Esophagus mucosa (tissue), 1 donor: ENCODE data around the gene GRK3. TPM values are rescaled to one million over a fixed set of nuclear protein-coding genes. Genes with fewer than 3 reads are reported as not detected.

Experiments
- ATAC-seq: fragments of 200-7000 bp; cut with Tn5 transposase; one replicate; pipeline ENCODE4 v1.9.1; 2020
- total RNA-seq: library from RNA; stranded (reverse); gene quantifications from one replicate; pipeline ENCODE4 v1.2.4, GENCODE V29; 2023
- donor health status: DM: yes; HTN: yes; CAD: no.

The GRK3 gene
- total RNA-seq, 1 donor from 2014 or later, result 7.5 TPM

DNA sequence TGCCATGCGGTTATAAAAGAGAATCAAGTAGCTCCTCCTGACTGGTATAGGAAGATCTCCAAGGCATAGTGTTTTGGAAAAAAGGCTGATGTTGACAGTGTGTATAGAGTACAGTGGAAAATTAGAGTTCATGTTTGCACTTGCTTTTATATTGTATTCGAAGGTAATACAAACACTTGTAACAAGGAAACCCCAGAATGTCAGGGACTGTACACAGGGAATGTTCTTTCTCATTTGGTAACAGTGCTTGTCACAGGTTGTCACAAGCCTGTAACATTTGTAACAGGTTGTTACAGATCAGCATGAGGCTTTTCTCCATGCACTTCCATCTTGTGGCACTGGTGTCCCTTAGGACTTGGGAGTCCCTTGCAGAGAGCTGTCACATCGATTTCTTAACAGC lies 64.0 kb downstream of the GRK3 start:
- peak; percentile 36 for ATAC-seq

DNA sequence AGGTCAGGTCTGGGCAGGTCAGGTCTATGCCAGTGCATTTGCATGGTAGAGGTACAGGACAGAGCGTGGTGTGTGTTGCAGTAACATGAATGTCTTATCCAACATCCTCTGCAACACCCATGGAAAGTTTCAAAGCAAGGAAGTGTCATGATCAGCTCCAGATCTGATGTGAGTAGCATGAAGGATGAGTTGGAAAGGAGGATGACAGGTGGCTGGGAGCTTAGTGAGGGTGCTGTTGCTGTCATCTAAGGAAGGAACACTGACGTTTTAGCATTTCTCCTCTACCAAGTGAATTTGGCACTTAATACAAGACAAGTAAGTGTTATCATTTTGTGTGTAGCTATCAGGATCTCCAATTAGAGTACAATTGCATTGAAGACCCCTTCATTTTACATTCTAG lies 65.1 kb downstream of the GRK3 start:
- no peak for ATAC-seq

DNA sequence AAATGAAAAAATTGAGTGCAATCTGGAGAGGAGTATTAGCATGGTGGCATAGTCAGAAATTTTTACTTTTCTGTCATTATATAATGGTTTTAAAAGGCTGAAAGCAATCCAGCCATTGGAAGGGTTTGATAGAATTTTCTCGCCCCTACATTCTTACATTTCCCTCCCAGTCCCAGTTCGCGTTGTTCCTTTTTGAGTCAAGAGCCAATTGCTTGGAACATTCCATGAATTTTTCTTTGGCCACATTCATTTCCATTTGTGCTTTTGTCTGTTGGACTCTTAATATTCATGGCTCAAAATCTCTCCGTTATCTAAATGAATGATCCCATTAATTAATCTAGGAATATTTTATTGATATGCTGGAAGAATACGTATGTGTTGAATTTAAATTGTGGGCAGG lies 66.0 kb downstream of the GRK3 start:
- no peak for ATAC-seq

DNA sequence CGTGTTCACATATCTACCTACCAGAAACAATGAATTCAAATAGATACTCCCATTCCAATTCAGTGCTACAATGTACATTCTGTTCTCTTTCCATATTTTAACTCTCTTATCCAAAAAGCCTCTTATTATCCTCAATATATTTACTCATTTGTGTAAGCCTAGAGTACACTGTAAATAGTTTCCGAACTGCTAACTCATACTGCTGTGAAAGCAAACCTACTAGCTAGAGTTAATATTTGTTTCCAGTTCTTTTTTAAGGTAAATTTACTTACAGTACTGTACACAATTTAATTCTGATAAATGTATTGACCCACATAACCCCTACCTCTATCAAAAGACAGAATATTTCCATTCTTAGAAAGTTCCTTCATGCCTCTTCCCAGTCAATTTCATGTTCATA lies 71.8 kb downstream of the GRK3 start:
- no peak for ATAC-seq

DNA sequence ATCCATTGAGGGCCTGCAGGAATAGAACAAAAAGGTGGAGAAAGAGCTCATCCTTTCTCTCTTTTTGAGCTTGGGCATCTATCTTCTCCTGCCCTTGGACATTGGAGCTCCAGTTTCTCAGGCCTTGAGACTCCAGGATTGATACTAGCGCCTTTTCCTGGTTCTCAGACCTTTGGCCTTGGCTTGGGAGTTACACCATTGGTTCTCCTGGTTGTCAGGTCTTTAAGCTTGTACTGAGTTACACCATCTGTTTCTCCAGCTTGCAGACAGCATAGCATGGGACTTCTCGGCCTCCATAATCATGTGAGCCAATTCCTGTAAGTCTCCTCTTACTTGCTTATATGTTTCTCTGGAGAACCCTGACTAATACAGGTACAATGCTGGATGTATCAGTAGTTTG lies 72.6 kb downstream of the GRK3 start:
- ATAC-seq, result no peak

DNA sequence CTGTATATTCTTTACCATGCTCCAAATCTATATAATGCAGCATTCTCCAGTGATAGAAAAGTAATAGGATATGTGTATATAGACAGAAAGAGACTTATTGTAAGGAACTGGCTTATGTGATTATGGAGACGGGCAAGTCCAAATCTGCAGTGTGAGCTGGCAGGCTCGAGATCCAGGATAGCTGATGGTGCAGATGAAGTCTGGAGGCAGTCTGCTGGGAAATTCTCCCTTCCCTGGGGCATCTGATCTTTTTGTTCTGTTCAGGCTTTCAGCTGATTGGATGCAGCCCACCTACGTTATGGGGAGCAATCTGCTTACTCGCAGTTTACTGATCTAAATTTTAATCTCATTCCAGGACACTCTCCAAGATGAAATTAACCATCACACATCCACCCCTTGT lies 73.2 kb downstream of the GRK3 start:
- peak; percentile 84 for ATAC-seq

DNA sequence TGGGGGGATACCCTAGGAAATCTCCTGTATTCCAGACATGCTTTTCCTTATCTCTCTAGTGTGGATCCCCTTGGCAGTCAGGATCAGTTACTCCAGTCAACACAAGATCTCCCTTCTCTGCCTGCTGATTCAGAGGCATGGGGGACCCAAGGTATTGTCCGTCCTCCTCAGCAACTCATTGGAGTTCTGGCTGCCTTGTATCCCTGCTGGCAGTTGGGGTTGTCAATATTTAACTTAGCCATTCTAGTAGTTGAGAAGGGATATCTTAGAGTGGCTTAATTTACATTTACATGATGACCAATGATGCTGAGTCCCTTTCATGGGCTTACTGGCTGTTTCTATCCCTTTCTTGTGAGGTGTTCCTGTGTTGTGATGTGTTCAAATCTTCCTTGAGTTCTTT lies 74.2 kb downstream of the GRK3 start:
- no peak for ATAC-seq

DNA sequence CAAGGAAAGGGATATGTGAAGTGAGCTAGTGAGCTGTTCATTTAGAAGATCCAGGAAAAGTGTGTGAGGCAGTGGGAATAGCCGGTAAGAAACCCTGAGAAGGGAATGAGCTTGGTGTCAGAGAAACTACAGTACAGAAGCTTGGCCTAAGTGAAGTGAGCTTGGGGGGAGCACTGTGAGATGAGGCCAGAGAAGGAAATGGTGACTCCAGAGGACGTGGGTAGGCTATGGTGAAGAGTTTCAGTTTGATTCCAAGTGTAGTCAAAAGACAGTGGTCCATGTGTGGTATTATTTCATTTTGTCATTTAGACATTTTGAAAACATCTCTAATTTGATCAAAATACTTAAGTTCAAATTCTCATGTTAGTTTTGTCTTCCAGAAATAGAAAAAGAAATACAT lies 77.2 kb downstream of the GRK3 start:
- ATAC-seq, result no peak

DNA sequence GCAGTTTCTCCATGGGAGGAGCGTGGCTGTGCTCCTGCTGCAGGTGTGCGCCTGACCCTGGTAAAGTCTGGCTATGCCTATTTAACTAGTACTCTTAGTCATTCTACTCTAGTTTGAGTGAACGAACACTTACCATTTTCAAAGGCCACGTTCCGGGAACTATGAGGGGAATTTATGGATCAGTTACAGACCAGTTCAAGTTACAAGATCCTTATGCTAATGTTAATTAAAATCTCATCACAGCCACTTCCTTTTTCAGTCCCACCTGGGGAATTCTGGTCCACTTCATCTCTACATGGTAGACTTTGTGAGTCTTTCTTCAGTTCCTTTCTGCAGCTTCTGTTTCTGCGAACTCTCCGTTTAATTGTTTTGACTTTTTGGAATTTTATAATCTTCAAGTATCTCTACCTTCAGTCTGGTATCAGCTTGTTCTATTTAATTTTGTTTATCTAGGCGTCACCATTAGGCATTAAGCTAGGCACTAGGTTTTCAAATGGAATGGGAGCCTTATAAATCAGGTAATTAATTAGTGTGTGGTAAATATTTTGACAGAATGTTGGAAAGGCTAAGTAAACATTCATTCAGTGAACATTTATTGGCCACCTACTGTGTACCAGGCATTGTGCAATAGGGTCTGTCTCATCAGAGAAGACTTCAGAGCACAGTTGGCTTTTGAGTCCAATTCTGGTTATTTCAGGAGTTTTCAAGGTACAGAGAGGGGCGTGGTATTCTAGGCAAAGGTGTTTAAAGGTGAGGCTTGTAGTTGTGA lies 78.9 kb downstream of the GRK3 start:
- ATAC-seq, result no peak

DNA sequence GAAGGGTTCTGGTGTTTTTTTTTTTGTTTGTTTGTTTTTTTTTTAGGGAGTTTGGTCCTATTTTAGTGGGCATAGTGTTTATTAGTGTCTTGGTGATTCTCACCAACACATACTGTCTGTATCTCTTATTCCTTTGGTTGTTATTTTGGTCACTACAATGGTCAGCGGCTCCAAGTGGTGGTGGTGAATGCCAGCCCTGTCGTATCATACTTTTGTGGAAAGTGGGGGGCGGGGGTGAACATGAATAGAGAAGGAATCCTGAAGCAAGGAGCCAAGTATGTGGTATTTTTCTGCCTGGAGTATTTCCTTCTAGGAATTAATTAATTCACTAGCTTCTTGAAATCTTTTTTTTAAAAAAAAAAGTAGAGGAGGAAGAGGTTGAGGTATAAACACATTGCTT lies 79.6 kb downstream of the GRK3 start:
- no peak for ATAC-seq

DNA sequence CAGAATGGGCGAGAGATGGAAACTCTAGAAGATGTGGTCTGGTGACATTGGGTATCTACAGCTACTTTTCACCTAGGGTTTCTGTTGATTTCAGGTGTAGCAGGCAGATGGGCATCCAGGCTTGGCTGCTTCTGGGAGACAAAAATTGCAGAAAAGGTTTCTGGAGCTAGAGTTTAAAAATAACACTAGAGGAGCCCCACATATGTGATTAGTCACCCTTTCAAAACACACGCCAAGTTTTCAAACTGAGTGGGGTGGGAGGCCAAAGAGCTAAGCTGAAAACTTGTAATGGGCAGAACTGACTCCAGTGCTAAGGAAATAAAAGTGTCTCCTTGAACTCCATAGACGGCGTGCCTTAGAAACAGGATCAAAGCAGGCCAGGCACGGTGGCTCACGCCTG lies 80.8 kb downstream of the GRK3 start:
- no peak for ATAC-seq

DNA sequence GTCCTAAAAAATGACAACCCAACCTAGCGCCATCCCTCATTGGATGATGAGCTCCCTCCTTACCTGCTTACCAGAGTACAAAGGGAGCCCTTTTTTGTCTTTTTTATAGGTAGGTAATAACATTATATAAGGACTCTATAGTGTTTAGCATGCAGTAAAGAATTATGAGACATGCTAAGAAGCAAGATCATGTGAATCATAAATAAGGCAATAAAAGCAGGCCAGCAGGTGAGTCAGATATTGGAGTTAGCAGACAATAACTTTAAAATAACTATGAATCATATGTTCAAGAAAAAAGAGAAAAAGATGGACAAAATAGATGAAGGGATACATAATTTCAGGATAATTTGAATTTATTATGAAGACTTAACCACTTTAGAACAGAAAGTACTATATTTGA lies 81.5 kb downstream of the GRK3 start:
- peak; percentile 59 for ATAC-seq

DNA sequence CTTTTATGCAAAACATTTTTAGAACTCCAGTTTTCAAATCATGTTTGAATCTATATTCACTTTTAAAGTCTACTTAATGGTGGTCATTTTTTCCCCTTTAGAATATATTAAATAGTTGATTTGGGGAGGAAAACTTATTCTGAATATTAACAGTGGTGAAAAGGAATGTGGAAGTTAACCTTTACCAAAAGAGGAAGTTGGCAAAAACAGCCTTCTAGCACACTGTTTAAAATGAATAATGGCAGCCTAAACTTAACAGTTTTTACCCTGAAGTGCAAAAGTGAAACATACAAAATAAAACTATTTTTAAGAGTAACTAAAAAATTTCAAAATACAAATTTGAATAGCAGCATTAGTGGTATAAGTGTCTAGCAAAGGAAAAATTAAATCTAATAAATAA lies 86.4 kb downstream of the GRK3 start:
- ATAC-seq, result no peak

DNA sequence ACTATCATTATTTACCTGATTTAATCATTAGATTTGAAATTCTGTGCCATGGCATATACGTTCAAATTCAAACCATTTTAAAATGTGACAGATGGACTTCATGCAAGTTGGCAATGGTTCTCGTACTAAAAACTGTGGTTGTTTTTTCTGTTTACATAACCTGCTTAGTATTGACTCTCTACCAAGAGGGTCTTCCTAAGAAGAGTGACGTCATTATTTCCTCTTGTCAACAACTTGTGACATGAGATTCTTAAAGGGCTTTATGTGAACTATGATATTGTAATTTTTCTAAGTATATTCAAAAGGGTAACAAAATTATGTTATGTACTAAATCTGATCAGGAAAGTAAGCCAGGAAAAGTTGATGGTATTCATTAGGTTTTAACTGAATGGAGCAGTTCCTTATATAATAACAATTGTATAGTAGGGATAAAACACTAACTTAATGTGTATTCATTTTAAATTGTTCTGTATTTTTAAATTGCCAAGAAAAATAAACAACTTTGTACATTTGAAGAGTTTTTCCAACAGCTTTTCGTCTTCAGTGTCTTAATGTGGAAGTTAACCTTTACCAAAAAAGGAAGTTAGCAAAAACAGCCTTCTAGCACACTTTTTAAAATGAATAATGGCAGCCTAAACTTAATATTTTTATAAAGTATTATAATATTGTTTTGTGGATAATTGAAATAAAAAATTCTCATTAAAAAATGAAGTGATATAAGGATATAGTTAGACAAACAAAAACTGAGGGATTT lies 87.0 kb downstream of the GRK3 start:
- ATAC-seq, result no peak

DNA sequence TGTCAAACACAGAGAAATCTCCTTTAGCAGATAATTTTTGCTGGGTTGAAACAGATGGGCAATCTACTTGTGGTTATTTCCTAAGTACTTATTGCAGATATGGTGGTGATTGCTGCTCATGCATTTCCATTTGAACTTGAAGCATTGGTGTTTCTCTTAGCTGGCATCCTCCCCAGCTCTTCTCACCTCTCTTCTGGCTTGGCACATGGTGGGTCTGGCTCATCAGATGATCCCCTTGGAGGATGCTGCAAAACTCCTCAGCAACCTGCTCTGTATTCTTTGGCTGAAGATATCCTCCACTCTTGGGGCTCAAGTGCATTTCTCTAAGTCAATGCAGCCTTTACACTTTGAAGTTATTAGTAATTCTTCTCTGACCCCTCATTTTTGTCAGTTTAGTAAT lies 90.2 kb downstream of the GRK3 start:
- ATAC-seq, result no peak

DNA sequence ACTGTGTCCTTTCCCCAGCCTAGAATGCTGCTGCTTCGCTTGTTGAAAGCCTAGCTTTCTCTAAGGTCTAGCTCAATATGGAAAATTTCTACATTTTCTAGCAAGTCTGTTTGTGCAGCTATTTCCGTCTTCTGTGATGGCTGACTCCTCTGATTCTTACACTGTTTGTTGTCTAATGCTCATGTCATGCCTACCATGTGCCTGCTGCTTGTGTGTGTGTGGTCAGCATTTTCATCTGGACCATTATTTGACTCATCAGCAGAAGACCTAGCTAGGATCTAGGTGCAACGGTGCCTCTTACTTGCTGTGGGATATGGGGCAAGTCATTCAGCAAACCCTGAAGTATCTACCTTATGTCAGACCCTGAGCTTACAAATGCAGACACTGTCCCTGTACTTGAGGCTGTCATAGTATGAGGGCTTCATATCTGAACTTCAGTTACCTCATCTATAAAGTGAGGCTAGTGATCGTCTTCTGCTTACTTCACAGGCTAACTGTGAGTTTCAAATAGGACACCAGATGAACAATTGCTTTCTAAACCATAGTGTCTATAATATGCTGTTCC lies 91.0 kb downstream of the GRK3 start:
- ATAC-seq, result no peak

DNA sequence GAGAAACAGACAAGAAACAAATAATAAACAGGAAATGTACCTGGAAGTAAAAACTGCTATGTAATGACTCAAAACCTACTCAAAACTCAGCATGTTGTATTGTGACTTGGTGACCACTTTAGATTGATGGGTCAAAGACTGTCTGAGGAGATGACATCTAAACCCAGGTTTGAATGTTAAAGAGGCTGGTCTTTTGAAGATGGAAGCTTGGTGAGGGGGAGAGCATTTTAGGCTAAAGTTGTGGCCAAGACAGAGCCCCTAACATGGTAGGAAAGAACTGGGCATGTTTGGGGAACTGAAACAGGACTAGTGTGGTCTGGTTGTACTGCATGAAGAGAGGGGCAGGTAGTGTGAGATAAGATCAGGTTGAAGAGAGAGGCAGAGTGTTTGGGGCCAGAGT lies 92.2 kb downstream of the GRK3 start:
- no peak for ATAC-seq

DNA sequence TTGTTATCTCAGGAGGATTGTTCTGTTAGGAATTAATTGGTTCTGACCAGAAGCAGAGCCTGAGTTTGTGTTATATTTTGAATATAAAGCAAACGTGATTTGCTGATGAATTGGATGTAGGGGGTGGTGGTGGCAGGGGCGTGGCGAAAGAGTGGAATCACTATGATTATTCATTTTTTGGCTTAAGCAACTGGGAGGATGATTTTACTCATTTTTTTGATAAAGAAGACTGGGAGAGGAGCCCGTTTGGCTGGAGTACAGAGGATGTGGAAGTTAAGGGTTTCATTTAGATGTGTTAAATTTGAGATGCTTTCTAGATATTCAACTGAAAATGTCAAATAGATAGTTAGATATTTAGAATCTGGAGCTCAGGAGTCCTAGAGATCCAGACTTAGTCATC lies 94.2 kb downstream of the GRK3 start:
- no peak for ATAC-seq

DNA sequence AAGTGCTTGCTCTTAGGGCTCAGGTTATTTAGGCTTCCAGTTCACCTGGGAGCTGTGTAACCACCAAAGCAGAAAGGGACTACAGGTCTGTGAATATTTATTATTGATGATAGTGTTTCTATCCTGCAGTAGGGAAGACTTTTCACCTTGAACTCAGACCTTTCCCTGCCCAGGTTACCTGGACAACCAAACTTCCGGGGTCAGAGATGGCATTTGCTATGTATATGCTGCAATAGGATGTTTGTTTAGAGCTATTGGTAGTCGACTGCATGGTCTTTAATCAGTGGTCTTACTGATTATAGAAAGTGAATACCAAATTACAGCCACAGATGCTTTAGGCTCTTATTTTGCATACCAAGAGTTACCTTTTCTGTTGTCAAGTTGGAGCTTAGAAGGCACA lies 94.9 kb downstream of the GRK3 start:
- ATAC-seq, result no peak

DNA sequence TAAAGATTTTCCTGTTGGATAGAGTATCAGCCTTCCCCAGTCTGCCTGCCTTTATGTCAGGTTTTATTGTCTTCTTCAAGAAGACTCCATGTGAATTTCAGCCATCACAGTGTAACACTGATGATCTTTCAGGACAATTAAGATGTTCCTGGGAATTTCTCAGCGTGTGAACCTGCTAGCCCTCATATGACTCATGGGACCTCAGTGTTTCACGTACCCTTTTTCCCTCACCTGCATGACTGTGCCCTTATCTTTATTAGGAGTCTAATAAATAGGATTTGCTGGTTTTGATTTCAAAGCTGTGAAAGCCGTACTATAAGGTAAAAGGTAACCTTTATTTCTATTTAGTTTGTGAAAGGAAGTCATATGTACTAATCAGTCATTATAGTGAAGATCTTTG lies 95.9 kb downstream of the GRK3 start:
- ATAC-seq, result peak; percentile 20

DNA sequence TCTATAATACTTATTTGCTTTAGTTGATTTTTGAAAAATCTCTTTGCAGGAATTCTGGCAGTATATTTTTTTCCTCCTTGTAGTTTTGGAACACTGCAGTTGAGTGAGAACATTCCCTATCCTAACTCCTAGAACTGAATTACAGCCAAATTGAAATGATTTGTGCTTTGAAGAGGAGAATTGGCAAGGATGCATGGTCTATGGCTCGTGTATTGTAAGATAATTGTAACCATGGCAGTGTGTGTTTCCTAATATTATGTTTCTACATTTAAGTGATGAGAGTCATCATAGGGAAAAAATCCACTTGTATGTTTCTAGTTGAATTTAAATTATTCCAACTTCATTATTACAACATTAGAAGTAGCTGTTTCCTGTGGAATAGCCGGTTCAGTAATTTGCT lies 96.6 kb downstream of the GRK3 start:
- ATAC-seq, result no peak

DNA sequence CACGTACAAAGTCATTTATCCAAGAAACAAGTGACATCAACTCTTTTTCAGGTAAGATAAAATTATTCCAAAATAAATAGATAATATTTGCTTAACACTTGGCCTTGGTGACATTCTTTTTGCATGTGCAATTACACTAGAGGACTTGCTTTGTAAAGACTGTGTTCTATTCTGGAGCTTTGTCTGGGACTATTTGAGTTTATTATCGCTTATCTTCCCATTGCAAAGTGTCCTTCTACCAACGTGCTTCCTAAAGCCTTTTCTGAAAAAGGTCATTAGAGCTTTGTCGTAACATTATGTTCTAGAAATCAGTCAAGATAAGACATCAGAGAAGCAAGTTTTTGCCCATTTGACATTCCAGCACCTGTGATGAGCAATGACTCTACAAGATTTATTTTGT lies 99.2 kb downstream of the GRK3 start:
- no peak for ATAC-seq

DNA sequence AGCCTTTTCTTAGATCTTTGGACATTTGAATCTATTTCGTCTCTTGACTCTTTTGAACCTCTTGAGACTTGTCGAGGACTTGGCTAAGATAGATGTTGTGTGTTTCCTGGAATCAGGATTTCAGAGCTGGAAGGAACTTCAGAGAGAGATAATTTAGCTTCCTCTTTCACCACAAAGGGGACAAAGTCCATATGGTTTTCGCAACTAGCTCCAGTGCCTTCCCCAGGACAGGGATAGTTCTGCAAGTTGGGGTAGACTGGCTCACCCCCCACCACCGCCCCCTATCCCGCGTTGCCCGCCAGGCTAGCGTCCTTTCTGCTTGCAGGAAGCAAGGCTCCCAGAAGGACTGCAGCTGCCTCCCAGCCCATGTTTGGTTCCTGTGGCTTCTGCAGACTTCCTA lies 101.8 kb downstream of the GRK3 start:
- no peak for ATAC-seq

DNA sequence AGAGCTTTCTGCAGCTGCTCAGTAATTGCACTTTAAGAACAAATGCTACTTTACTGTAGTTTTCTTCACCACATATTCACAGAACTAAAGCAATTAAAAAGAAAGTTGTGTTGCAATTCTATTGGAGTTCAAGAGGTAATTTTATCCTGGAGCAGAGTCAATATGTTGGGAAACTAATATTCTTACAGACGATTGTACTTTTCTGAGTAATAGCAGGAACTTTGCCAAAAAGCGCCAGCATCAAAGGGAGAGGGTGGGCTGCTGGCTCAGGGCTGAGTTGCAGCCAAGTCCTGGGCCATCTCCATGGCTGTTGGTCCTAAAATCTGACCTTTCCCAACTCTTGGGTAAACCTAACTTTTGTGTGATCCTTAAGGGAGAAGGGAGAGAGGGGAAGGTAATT lies 104.0 kb downstream of the GRK3 start:
- ATAC-seq, result peak; percentile 47
